ENCODE results near the gene TDRD15. TPM values are rescaled to one million over a fixed set of nuclear protein-coding genes. Genes with fewer than 3 reads are reported as not detected.
"Not testable (repeated sequence)": the region's sequence is repeated elsewhere in the genome, so short reads cannot be mapped to it uniquely, and the experiment has no call there.

TDRD15 gene
- total and polyA plus RNA-seq, 2 of the 4 experiments (the other 2 are of a cell fraction) = not detected

- ATAC-seq (ENCODE audit: low read depth) (no peak), DNase-seq (no peak)
- Histone ChIP-seq H3K36me3 (ENCODE audit: control insufficient read depth, insufficient read depth, low read length) (no peaks in the 10 kb centered on the region), H3K9me3 (ENCODE audit: control insufficient read depth, insufficient read depth, low read length) (no peaks in the 10 kb centered on the region), H2AK5ac (ENCODE audit: low read depth, low read length) (no peak overlapping the region), H3K4me3 (ENCODE audit: insufficient read depth, low read depth, low read length) (no peak overlapping the region), H3K23ac (ENCODE audit: low read depth, low read length) (no peak overlapping the region), H2AFZ (replicated peaks; ENCODE audit: low read length, poor library complexity) (no peak overlapping the region), H3K27ac (ENCODE audit: insufficient read depth, low read length) (no peak overlapping the region), H3K9ac (ENCODE audit: low read depth, low read length) (no peak overlapping the region), H2BK20ac (ENCODE audit: low read depth, low read length) (no peak overlapping the region), H3K4ac (ENCODE audit: low read depth, low read length) (no peak overlapping the region), H3K56ac (ENCODE audit: extremely low read depth, insufficient read depth, low read length) (no peak overlapping the region), H4K20me1 (ENCODE audit: insufficient read depth, low read length) (no peaks in the 10 kb centered on the region), H3K14ac (replicated peaks; ENCODE audit: low read depth, low read length) (no peak overlapping the region), H3K18ac (ENCODE audit: low read depth, low read length) (no peak overlapping the region), H4K91ac (ENCODE audit: insufficient read depth, low read depth, low read length) (no peak overlapping the region), H3K27me3 (ENCODE audit: control insufficient read depth, insufficient read depth, low read length) (no peaks in the 10 kb centered on the region), H4K8ac (ENCODE audit: low read depth in 2 of 2, low read length in 2 of 2) (no peak overlapping the region), H4K5ac (ENCODE audit: low read depth, low read length) (no peak overlapping the region), H2AK9ac (replicated peaks; ENCODE audit: low read depth, low read length, poor library complexity) (no peak overlapping the region), H3K79me1 (ENCODE audit: low read depth in 1 of 2, low read length in 2 of 2) (no peaks in the 10 kb centered on the region), H2BK15ac (ENCODE audit: low read depth, low read length) (no peak overlapping the region), H2BK5ac (ENCODE audit: low read depth, low read length, poor library complexity, severe bottlenecking) (no peak overlapping the region), H3K4me2 (ENCODE audit: low read depth, low read length) (no peak overlapping the region), H2BK120ac (ENCODE audit: low read depth, low read length) (no peak overlapping the region), H3K9me1 (ENCODE audit: insufficient read depth, low read length) (no peaks in the 10 kb centered on the region), H3K4me1 (ENCODE audit: control insufficient read depth, insufficient read depth, low read length) (no peaks in the 10 kb centered on the region)
- in situ Hi-C loops (cut with MboI; ENCODE audit: low sequenced_read_pairs) (no loop called here), intact Hi-C loops (cut with micrococcal nuclease) (no loop called here), dilution Hi-C loops (cut with HindIII; ENCODE audit: low sequenced_read_pairs, unreplicated experiment) (no loop called here)
- POLR2A ChIA-PET (ENCODE audit: unreplicated experiment) = no interaction called here
- no TSS peak for BruUV-seq (replicated peaks)
- CTCF ChIA-PET = no interaction called here
- WGBS, 2 experiments (ENCODE audit: extremely low coverage in 2 of 2, insufficient read length in 1 of 2) = 20% methylated on average over 1 of the region's 5 CpGs; no CpG with 5 or more reads in 1 of the 2 experiments
- TF ChIP-seq BHLHE40 (IDR thresholded peaks at IDR 0.05; ENCODE audit: low read depth, low read length) (no peak), MAFK (IDR thresholded peaks at IDR 0.05; ENCODE audit: low read depth, low read length) (0 out of 2 replicates have a peak, but pooled peaks have one; percentile 20), NFE2L2 (IDR thresholded peaks at IDR 0.05; ENCODE audit: low read depth, low read length) (peak; percentile 29; the same call in 1 of the 2 replicates)
Measured at GRCh38 chr2:21099281-21099907, 24.4 kb upstream of the TDRD15 start.

GRCh38 chr2:21101514-21102155 is 22.1 kb upstream of the TDRD15 start:
- ATAC-seq (ENCODE audit: low read depth); H3K4me3 ChIP-seq (ENCODE audit: insufficient read depth, low read depth, low read length); H3K56ac ChIP-seq (ENCODE audit: extremely low read depth, insufficient read depth, low read length); DNase-seq; H3K9ac ChIP-seq (ENCODE audit: low read depth, low read length); intact Hi-C loops (cut with micrococcal nuclease); H4K5ac ChIP-seq (ENCODE audit: low read depth, low read length); POLR2A ChIA-PET (ENCODE audit: unreplicated experiment); H3K4me2 ChIP-seq (ENCODE audit: low read depth, low read length); H3K9me1 ChIP-seq (ENCODE audit: insufficient read depth, low read length); H4K91ac ChIP-seq (ENCODE audit: insufficient read depth, low read depth, low read length); H4K20me1 ChIP-seq (ENCODE audit: insufficient read depth, low read length); H3K23ac ChIP-seq (ENCODE audit: low read depth, low read length); H2AK9ac ChIP-seq (replicated peaks; ENCODE audit: low read depth, low read length, poor library complexity); H3K14ac ChIP-seq (replicated peaks; ENCODE audit: low read depth, low read length); H3K4me1 ChIP-seq (ENCODE audit: control insufficient read depth, insufficient read depth, low read length); H4K8ac ChIP-seq (ENCODE audit: low read depth in 2 of 2, low read length in 2 of 2); H2AFZ ChIP-seq (replicated peaks; ENCODE audit: low read length, poor library complexity); H2BK120ac ChIP-seq (ENCODE audit: low read depth, low read length); H3K79me1 ChIP-seq (ENCODE audit: low read depth in 1 of 2, low read length in 2 of 2); H3K27me3 ChIP-seq (ENCODE audit: control insufficient read depth, insufficient read depth, low read length); H2BK20ac ChIP-seq (ENCODE audit: low read depth, low read length); in situ Hi-C loops (cut with MboI; ENCODE audit: low sequenced_read_pairs); H3K4ac ChIP-seq (ENCODE audit: low read depth, low read length); H3K18ac ChIP-seq (ENCODE audit: low read depth, low read length); BruUV-seq (replicated peaks); H2AK5ac ChIP-seq (ENCODE audit: low read depth, low read length); H2BK15ac ChIP-seq (ENCODE audit: low read depth, low read length); H3K9me3 ChIP-seq (ENCODE audit: control insufficient read depth, insufficient read depth, low read length); dilution Hi-C loops (cut with HindIII; ENCODE audit: low sequenced_read_pairs, unreplicated experiment); H2BK5ac ChIP-seq (ENCODE audit: low read depth, low read length, poor library complexity, severe bottlenecking); H3K36me3 ChIP-seq (ENCODE audit: control insufficient read depth, insufficient read depth, low read length); H3K27ac ChIP-seq (ENCODE audit: insufficient read depth, low read length): not testable (repeated sequence)
- 85% methylated on average over 9 of the region's 34 CpGs; no CpG with 5 or more reads in 1 of the 2 experiments for WGBS, 2 experiments (ENCODE audit: extremely low coverage in 2 of 2, insufficient read length in 1 of 2)
- CTCF ChIA-PET = interaction anchor here (1.1 kb wide), 1 partner anchor 36 kb away, joined by 3 read pairs; no protein-coding TSS in a partner anchor
